HL-60 (cell line): ENCODE measurements around the gene C22orf15.

ENCODE experiments used
- POLR2AphosphoS5 ChIP-seq: IDR thresholded peaks from 2 replicates; pipeline ENCODE4 v1.6.1; 2012; ENCODE audit warnings: low read depth
- SPI1 ChIP-seq: IDR thresholded peaks from 2 replicates; pipeline ENCODE4 v1.6.1; 2012; ENCODE audit warnings: low read depth, mild to moderate bottlenecking, borderline replicate concordance
- TF ChIP-seq, protein P1 (sequence below): IDR thresholded peaks from one replicate; pipeline ENCODE4 v1.5.1; 2011; ENCODE audit warnings: low read length, control low read depth, inconsistent platforms; ENCODE audit not compliant: insufficient read depth
- TF ChIP-seq, protein P2 (sequence below): IDR thresholded peaks from 2 replicates; pipeline ENCODE4 v1.6.1; 2012; ENCODE audit warnings: low read depth; ENCODE audit not compliant: insufficient replicate concordance

DNA sequence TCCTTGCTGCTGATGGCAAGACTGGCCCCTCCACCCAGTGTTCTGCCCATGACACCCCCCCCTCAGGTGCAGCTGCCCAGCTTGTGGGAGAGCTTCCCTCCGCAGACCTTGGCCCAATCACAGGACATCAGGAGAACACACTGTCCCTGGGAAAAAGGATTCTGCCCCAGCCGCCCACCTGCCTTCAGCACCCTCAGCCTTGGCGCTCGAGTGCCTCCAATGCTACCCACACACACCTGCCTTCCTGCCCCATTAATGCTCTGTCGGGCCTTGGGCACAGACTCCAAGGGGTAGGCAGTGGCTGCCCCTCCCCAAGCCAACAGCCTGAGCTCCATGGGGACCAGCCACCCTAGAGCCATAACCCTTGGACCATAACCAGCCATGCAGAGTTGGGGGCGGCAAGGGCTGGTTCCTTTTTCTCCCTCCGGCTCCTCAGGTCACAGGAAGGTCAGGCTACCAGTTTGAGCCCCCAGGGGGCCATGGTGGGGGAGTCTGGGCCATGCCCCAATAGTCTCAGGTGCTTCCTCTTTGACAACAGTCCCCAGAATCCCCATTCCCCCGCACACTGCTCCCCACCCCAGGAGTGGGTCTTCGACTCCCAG is 10.6 kb upstream of the C22orf15 start:
- TF ChIP-seq, protein P1, sequence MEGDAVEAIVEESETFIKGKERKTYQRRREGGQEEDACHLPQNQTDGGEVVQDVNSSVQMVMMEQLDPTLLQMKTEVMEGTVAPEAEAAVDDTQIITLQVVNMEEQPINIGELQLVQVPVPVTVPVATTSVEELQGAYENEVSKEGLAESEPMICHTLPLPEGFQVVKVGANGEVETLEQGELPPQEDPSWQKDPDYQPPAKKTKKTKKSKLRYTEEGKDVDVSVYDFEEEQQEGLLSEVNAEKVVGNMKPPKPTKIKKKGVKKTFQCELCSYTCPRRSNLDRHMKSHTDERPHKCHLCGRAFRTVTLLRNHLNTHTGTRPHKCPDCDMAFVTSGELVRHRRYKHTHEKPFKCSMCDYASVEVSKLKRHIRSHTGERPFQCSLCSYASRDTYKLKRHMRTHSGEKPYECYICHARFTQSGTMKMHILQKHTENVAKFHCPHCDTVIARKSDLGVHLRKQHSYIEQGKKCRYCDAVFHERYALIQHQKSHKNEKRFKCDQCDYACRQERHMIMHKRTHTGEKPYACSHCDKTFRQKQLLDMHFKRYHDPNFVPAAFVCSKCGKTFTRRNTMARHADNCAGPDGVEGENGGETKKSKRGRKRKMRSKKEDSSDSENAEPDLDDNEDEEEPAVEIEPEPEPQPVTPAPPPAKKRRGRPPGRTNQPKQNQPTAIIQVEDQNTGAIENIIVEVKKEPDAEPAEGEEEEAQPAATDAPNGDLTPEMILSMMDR = no peak
- TF ChIP-seq POLR2AphosphoS5 = no peak
- TF ChIP-seq, protein P2, sequence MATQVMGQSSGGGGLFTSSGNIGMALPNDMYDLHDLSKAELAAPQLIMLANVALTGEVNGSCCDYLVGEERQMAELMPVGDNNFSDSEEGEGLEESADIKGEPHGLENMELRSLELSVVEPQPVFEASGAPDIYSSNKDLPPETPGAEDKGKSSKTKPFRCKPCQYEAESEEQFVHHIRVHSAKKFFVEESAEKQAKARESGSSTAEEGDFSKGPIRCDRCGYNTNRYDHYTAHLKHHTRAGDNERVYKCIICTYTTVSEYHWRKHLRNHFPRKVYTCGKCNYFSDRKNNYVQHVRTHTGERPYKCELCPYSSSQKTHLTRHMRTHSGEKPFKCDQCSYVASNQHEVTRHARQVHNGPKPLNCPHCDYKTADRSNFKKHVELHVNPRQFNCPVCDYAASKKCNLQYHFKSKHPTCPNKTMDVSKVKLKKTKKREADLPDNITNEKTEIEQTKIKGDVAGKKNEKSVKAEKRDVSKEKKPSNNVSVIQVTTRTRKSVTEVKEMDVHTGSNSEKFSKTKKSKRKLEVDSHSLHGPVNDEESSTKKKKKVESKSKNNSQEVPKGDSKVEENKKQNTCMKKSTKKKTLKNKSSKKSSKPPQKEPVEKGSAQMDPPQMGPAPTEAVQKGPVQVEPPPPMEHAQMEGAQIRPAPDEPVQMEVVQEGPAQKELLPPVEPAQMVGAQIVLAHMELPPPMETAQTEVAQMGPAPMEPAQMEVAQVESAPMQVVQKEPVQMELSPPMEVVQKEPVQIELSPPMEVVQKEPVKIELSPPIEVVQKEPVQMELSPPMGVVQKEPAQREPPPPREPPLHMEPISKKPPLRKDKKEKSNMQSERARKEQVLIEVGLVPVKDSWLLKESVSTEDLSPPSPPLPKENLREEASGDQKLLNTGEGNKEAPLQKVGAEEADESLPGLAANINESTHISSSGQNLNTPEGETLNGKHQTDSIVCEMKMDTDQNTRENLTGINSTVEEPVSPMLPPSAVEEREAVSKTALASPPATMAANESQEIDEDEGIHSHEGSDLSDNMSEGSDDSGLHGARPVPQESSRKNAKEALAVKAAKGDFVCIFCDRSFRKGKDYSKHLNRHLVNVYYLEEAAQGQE = no peak
- TF ChIP-seq SPI1 = no peak
